Osteoblast (primary cell): Measurements from ENCODE around the gene SCN2A. TPM values are rescaled to one million over a fixed set of nuclear protein-coding genes. Genes with fewer than 3 reads are reported as not detected.
A peak's percentile ranks its signal among the peaks of the same experiment; 100 is the strongest.

ENCODE experiments used
- DNase-seq: peaks from one replicate; pipeline ENCODE4 v3.0.0; 2011; ENCODE audit warnings: low spot score, mixed read lengths; ENCODE audit not compliant: insufficient read length; ENCODE audit errors: missing footprints
- H2AFZ ChIP-seq: 2 replicates; pipeline ENCODE4 v1.6.0; 2011; ENCODE audit warnings: mild to moderate bottlenecking, low read length
- H3K27ac ChIP-seq: 2 replicates; pipeline ENCODE4 v1.5.1; 2011; ENCODE audit warnings: mild to moderate bottlenecking, low read depth, low read length, moderate library complexity
- H3K27me3 ChIP-seq: 2 replicates; pipeline ENCODE4 v1.6.0; 2012; ENCODE audit warnings: mild to moderate bottlenecking, control low read depth, inconsistent platforms, low read length, moderate library complexity; ENCODE audit not compliant: insufficient read depth
- H3K36me3 ChIP-seq: 2 replicates; pipeline ENCODE4 v1.5.1; 2011; ENCODE audit warnings: mild to moderate bottlenecking, low read length, control low read depth, moderate library complexity; ENCODE audit not compliant: insufficient read depth
- H3K4me1 ChIP-seq: 2 replicates; pipeline ENCODE4 v1.5.1; 2011; ENCODE audit warnings: mild to moderate bottlenecking, low read length, control low read depth, moderate library complexity; ENCODE audit not compliant: insufficient read depth
- H3K4me2 ChIP-seq: 2 replicates; pipeline ENCODE4 v1.6.0; 2011; ENCODE audit warnings: mild to moderate bottlenecking, low read length; ENCODE audit not compliant: insufficient read depth
- H3K4me3 ChIP-seq: fragments of 200-600 bp; sonication (generic); 3 replicates; pipeline ENCODE4 v1.5.1; 2012; ENCODE audit warnings: mild to moderate bottlenecking, low read length, inconsistent platforms; ENCODE audit not compliant: insufficient read depth
- H3K79me2 ChIP-seq: 2 replicates; pipeline ENCODE4 v1.6.0; 2012; ENCODE audit warnings: mild to moderate bottlenecking, low read length, control low read depth, inconsistent platforms; ENCODE audit not compliant: insufficient read depth
- H3K9me3 ChIP-seq: 2 replicates; pipeline ENCODE4 v1.5.1; 2011; ENCODE audit warnings: low read depth, low read length, control low read depth
- H4K20me1 ChIP-seq: 2 replicates; pipeline ENCODE4 v1.6.0; 2012; ENCODE audit warnings: mild to moderate bottlenecking, low read length, control low read depth; ENCODE audit not compliant: insufficient read depth
- total RNA-seq: library from RNA; depleted of rRNA; stranded (reverse); fragments of >200 nt; gene quantifications from 2 replicates; pipeline ENCODE4 v1.2.3, GENCODE V29; 2012
- TF ChIP-seq, protein P1 (sequence below): IDR thresholded peaks from 2 replicates; pipeline ENCODE4 v1.5.1; 2011; ENCODE audit warnings: mild to moderate bottlenecking, low read depth, low read length, moderate library complexity; ENCODE audit errors: extremely low read depth

The SCN2A gene
- total RNA-seq, 1 donor = 2.2 TPM

DNA sequence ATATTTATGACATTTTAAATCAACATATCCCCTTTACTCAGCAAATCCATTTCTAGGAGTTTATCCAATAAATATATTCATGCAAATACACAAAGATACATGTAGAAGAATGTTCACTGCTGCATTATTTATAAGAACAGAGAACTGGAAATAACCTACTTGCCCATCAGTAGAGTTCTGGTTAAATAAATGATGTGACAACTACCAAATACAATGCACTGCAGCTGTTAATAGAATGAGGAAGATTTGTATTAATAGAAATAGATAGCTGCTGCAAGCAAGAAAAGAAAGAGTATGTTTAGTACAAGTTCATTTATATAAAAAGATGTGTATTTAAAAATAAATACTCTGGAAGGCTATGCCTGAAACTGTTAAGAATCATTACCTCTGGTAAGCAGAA lies 181.0 kb downstream of the SCN2A start:
- Histone ChIP-seq H3K4me3 (no peak overlapping the region), H2AFZ (no peak overlapping the region), H3K36me3 (no peaks in the 10 kb centered on the region), H3K27ac (no peak overlapping the region), H3K4me1 (no peaks in the 10 kb centered on the region), H3K27me3 (no peaks in the 10 kb centered on the region), H3K9me3 (no peaks in the 10 kb centered on the region), H3K4me2 (no peak overlapping the region), H4K20me1 (no peaks in the 10 kb centered on the region), H3K79me2 (no peaks in the 10 kb centered on the region)
- TF ChIP-seq, protein P1, sequence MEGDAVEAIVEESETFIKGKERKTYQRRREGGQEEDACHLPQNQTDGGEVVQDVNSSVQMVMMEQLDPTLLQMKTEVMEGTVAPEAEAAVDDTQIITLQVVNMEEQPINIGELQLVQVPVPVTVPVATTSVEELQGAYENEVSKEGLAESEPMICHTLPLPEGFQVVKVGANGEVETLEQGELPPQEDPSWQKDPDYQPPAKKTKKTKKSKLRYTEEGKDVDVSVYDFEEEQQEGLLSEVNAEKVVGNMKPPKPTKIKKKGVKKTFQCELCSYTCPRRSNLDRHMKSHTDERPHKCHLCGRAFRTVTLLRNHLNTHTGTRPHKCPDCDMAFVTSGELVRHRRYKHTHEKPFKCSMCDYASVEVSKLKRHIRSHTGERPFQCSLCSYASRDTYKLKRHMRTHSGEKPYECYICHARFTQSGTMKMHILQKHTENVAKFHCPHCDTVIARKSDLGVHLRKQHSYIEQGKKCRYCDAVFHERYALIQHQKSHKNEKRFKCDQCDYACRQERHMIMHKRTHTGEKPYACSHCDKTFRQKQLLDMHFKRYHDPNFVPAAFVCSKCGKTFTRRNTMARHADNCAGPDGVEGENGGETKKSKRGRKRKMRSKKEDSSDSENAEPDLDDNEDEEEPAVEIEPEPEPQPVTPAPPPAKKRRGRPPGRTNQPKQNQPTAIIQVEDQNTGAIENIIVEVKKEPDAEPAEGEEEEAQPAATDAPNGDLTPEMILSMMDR = no peak
- no peak for DNase-seq

DNA sequence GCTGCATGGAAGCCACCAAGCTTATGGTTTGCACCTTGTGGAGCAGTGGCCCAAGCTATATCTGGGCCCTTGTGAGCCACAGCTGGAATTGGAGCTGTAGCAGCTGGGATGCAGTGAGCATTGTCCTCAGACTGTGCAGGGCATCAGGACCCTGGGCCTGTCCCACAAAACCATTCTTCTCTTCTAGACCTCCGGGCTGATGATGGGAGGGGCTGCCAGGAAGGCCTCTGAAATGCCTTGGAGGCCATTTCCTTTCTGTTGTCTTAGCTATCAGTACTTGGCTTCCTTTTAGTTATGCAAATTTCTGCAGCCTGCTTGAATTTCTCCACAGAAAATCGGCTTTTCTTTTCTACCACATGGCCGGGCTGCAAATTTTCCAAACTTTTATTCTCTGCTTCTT lies 183.9 kb downstream of the SCN2A start:
- no peak overlapping the region for H3K27ac ChIP-seq
- H4K20me1 ChIP-seq = no peaks in the 10 kb centered on the region
- no peaks in the 10 kb centered on the region for H3K9me3 ChIP-seq
- DNase-seq = no peak
- H3K4me3 ChIP-seq = no peak overlapping the region
- H2AFZ ChIP-seq = no peak overlapping the region
- no peak overlapping the region for H3K4me2 ChIP-seq
- TF ChIP-seq, protein P1 = no peak
- no peaks in the 10 kb centered on the region for H3K79me2 ChIP-seq
- no peaks in the 10 kb centered on the region for H3K4me1 ChIP-seq
- no peaks in the 10 kb centered on the region for H3K27me3 ChIP-seq
- H3K36me3 ChIP-seq = no peaks in the 10 kb centered on the region

DNA sequence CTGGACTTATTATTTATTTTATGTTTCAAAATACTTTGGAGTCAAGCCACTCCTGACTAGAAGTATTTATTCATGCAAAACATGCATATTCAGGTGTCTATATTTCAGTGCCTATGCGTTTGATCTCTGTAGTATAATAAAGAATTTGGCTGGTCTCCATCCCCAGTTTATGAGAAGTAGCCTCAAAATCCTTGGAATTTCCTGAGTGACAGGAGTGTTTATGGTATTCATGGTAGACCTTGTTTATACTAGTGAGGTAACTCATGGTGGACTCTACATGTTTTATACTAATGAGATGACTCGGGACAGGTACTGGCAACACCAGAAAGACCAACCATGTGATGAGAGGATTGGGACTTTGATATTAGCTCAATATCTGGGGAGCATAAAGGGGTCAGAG lies 186.3 kb downstream of the SCN2A start:
- TF ChIP-seq, protein P1 = no peak
- no peaks in the 10 kb centered on the region for H3K27me3 ChIP-seq
- H3K9me3 ChIP-seq = no peaks in the 10 kb centered on the region
- H3K36me3 ChIP-seq = no peaks in the 10 kb centered on the region
- H3K4me2 ChIP-seq = no peak overlapping the region
- no peak overlapping the region for H3K27ac ChIP-seq
- H2AFZ ChIP-seq = no peak overlapping the region
- H4K20me1 ChIP-seq = no peaks in the 10 kb centered on the region
- H3K4me1 ChIP-seq = no peaks in the 10 kb centered on the region
- H3K4me3 ChIP-seq = no peak overlapping the region
- DNase-seq = peak; percentile 65
- H3K79me2 ChIP-seq = no peaks in the 10 kb centered on the region

DNA sequence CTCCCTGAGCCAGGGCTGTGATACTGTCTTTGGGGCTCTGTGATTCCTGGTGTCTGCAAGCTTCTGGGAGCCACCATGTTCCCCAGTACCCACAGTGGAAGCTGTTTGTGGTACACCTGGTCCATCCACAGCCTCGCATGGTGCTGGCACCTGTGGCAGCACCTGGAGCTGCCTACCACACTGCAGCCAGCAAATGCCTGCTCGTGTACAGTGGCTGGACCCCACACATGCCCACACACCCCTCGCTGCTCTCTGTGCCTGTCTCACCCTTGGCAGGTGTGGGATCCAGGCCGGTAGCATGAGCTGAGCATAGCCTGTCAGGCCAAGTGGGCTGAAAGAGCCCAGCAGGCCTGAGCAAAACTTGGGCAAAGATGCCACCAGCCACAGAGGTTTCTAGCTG lies 188.5 kb downstream of the SCN2A start:
- no peaks in the 10 kb centered on the region for H3K9me3 ChIP-seq

More for the DNA sequence above, 188.5 kb downstream of the SCN2A start:
- Histone ChIP-seq H2AFZ (no peak overlapping the region), H3K79me2 (no peaks in the 10 kb centered on the region), H3K27me3 (no peaks in the 10 kb centered on the region), H3K4me3 (no peak overlapping the region), H3K27ac (no peak overlapping the region), H3K4me1 (no peaks in the 10 kb centered on the region), H3K4me2 (no peak overlapping the region), H4K20me1 (no peaks in the 10 kb centered on the region), H3K36me3 (no peaks in the 10 kb centered on the region)
- TF ChIP-seq, protein P1 = no peak
- no peak for DNase-seq
